Adrenal gland (tissue), 12 donors: ENCODE measurements around the gene TST. TPM values are rescaled to one million over a fixed set of nuclear protein-coding genes. Genes with fewer than 3 reads are reported as not detected.

Source experiments
- DNase-seq, 7 donors: peaks; one replicate each; pipeline ENCODE4 v3.0.0-alpha.2; 2019 to 2020
- H3K27ac ChIP-seq, 5 donors: fragments of 200-600 bp; sonication (generic) in 4 of 5; 1 replicate in 3 of 5; 2 replicates in 2 of 5; pipeline versions ENCODE4 v1.5.1 to v1.8.0; 2016 to 2020; ENCODE audit warnings: mild to moderate bottlenecking in 1 of 5
- H3K27me3 ChIP-seq: fragments of 200-600 bp; 2 replicates; pipeline ENCODE4 v1.8.0; 2021
- H3K36me3 ChIP-seq, 2 donors: fragments of 200-600 bp; replicated peaks in 1 of 2; 1 replicate in 1 of 2; 2 replicates in 1 of 2; pipeline versions ENCODE4 v1.5.1 to v1.8.0; 2018 to 2022
- H3K4me1 ChIP-seq, 2 donors: fragments of 200-600 bp; replicated peaks in 1 of 2; 1 replicate in 1 of 2; 2 replicates in 1 of 2; pipeline versions ENCODE4 v1.5.1 to v1.8.0; 2018 to 2021
- H3K4me3 ChIP-seq, 4 donors: fragments of 200-600 bp; sonication (generic) in 3 of 4; one replicate each; pipeline ENCODE4 v1.5.1; 2016 to 2018
- H3K9me3 ChIP-seq, 3 donors: fragments of 200-600 bp; sonication (generic) in 1 of 3; replicated peaks in 1 of 3; 1 replicate in 2 of 3; 2 replicates in 1 of 3; pipeline versions ENCODE4 v1.5.1 to v1.8.0; 2016 to 2021
- POLR2A ChIP-seq, 2 donors: fragments of 450-650 bp; IDR thresholded peaks; one replicate each; pipeline ENCODE4 v1.6.1; 2017; ENCODE audit warnings: antibody characterized with exemption in 2 of 2, mild to moderate bottlenecking in 2 of 2, moderate library complexity in 1 of 2
- WGBS, 4 donors: extraction: QIAGEN DNeasy Blood & Tissue Kit in 2 of 4; methylation state at CpG; one replicate each; pipeline versions ENCODE4 v1.1.5 to v1.1.7; 2013 to 2017; 5-methylcytosine and 5-hydroxymethylcytosine counted together
- intact Hi-C, 2 donors: fragments of 100-400 bp; cut with DNase I; formaldehyde crosslinking; loops; one replicate each; pipeline versions ENCODE4 v1.14.1 to v1.15.0; 2022 to 2023
- polyA plus RNA-seq, 3 donors: library from polyadenylated mRNA; stranded (reverse); fragments of 200-250 nt in 2 of 3; fragments of 350-450 nt in 1 of 3; fragmentation: Illumina TruSeq in 1 of 3; extraction: RNeasy Lipid Tissue Mini Kit (QIAGEN cat#74804) in 1 of 3; gene quantifications; one replicate each; pipeline ENCODE4 v1.2.3, GENCODE V29; 2013 to 2014
- total RNA-seq, 9 donors: library from RNA; depleted of rRNA in 4 of 9; stranded (reverse); fragments of >200 nt in 4 of 9; fragments of 120-200 nt in 1 of 9; fragmentation: NEBNext Ultra II Directional in 1 of 9; extraction: Animal tissue kit (Norgen Biotek cat#: 25700) in 1 of 9; gene quantifications; one replicate each; pipeline versions ENCODE4 v1.1.0 to v1.2.4, GENCODE V29; 2013 to 2023
- TF ChIP-seq, protein P1 (sequence below), 6 experiments: fragments of 450-650 bp in 4 of 6; fragments of 200-600 bp in 2 of 6; sonication (generic) in 1 of 6; IDR thresholded peaks; 1 replicate in 5 of 6; 2 replicates in 1 of 6; pipeline versions ENCODE4 v1.5.1 to v1.8.0; 2016 to 2021; ENCODE audit warnings: antibody characterized with exemption in 6 of 6, mild to moderate bottlenecking in 2 of 6, moderate library complexity in 1 of 6
- donor health status: healthy with polysubstance abuse.
- donor health status: Bipolar disorder and iron deficiency.
- donor health status: DM: yes; HTN: yes; CAD: no.
- donor health status: DM: no; HTN: no; CAD: no.
- donor health status: DM: no; HTN: no; CAD: no.
- donor health status: DM: yes; HTN: yes; CAD: no.

Gene TST
- total and polyA plus RNA-seq, 12 donors, result 49.7 to 484 (median 195) TPM

DNA sequence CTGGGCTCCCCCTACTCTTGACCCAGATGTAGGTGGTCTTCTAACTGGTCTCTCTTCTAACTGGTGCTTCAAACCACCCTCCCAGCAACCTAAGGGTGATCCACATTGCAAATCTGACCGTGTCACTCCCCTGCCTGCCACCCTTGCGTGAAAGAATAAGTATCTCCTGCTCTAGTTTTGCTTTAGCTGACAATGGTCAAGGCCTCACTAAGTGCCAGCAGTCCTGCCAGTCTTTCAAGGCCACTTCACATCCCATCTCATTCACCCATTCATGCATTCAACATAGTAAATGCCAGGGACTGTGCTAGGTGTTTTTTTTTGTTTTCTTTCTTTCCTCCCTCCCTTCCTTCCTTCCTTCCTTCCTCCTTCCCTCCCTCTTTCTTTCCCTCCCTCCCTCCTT, 30.0 kb upstream of the TST start:
- TF ChIP-seq POLR2A (IDR thresholded peaks at IDR 0.05), result no peak
- TF ChIP-seq, protein P1, sequence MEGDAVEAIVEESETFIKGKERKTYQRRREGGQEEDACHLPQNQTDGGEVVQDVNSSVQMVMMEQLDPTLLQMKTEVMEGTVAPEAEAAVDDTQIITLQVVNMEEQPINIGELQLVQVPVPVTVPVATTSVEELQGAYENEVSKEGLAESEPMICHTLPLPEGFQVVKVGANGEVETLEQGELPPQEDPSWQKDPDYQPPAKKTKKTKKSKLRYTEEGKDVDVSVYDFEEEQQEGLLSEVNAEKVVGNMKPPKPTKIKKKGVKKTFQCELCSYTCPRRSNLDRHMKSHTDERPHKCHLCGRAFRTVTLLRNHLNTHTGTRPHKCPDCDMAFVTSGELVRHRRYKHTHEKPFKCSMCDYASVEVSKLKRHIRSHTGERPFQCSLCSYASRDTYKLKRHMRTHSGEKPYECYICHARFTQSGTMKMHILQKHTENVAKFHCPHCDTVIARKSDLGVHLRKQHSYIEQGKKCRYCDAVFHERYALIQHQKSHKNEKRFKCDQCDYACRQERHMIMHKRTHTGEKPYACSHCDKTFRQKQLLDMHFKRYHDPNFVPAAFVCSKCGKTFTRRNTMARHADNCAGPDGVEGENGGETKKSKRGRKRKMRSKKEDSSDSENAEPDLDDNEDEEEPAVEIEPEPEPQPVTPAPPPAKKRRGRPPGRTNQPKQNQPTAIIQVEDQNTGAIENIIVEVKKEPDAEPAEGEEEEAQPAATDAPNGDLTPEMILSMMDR (IDR thresholded peaks at IDR 0.05), result no peak
- DNase-seq, result peak in 2 of 7 donors; percentile 51 to 54
- Histone ChIP-seq H3K9me3 (no peaks in the 10 kb centered on the region), H3K4me3 (no peak overlapping the region), H3K27me3 (no peaks in the 10 kb centered on the region), H3K4me1 (peaks cover 9 to 13% of the 10 kb centered on the region in 2 donors), H3K36me3 (no peaks in the 10 kb centered on the region), H3K27ac (peak overlapping the region in 1 of 5 donors; percentile 13)
- WGBS, 4 donors, result 29 to 59% (median 39%) methylated on average over 2 of the region's 2 CpGs
- intact Hi-C loops, result loop anchor here in 1 of 2 donors (10.0 kb wide), 1 partner anchor 174 kb away; no protein-coding TSS in a partner anchor

GRCh38 chr22:37048133-37048532, 28.9 kb upstream of the TST start:
- Histone ChIP-seq H3K27me3 (no peaks in the 10 kb centered on the region), H3K27ac (no peak overlapping the region), H3K9me3 (no peaks in the 10 kb centered on the region), H3K4me1 (peaks cover 9 to 12% of the 10 kb centered on the region in 2 donors), H3K36me3 (no peaks in the 10 kb centered on the region), H3K4me3 (no peak overlapping the region)
- TF ChIP-seq, protein P1 (IDR thresholded peaks at IDR 0.05), result no peak
- no peak for DNase-seq
- intact Hi-C loops, result loop anchor here in 1 of 2 donors (10.0 kb wide), 1 partner anchor 173 kb away; no protein-coding TSS in a partner anchor
- 81 to 90% (median 84%) methylated on average over 6 of the region's 6 CpGs for WGBS, 4 donors

GRCh38 chr22:37047006-37047405, 27.8 kb upstream of the TST start:
- Histone ChIP-seq H3K36me3 (no peaks in the 10 kb centered on the region), H3K4me3 (no peak overlapping the region), H3K4me1 (peaks cover 1 to 4% of the 10 kb centered on the region in 2 donors), H3K9me3 (no peaks in the 10 kb centered on the region), H3K27ac (no peak overlapping the region), H3K27me3 (no peaks in the 10 kb centered on the region)
- TF ChIP-seq, protein P1 (IDR thresholded peaks at IDR 0.05), result no peak
- TF ChIP-seq POLR2A (IDR thresholded peaks at IDR 0.05), result no peak
- WGBS, 4 donors, result 88 to 97% (median 93%) methylated on average over 6 to 7 of the region's 7 CpGs
- intact Hi-C loops, result loop anchor here in 1 of 2 donors (10.0 kb wide), 1 partner anchor 172 kb away; no protein-coding TSS in a partner anchor
- DNase-seq, result no peak

GRCh38 chr22:37046589-37046988, 27.3 kb upstream of the TST start:
- intact Hi-C loops, result loop anchor here in 1 of 2 donors (10.0 kb wide), 1 partner anchor 172 kb away; no protein-coding TSS in a partner anchor
- WGBS, 4 donors, result 93 to 95% (median 94%) methylated on average over 6 of the region's 6 CpGs
- H3K36me3 ChIP-seq, result no peaks in the 10 kb centered on the region

More at GRCh38 chr22:37046589-37046988, 27.3 kb upstream of the TST start:
- no peaks in the 10 kb centered on the region for H3K27me3 ChIP-seq
- no peak overlapping the region for H3K4me3 ChIP-seq
- H3K4me1 ChIP-seq, result no peaks in the 10 kb centered on the region
- no peak for DNase-seq
- TF ChIP-seq POLR2A (IDR thresholded peaks at IDR 0.05), result no peak
- TF ChIP-seq, protein P1 (IDR thresholded peaks at IDR 0.05), result no peak
- H3K27ac ChIP-seq, result no peak overlapping the region
- H3K9me3 ChIP-seq, result no peaks in the 10 kb centered on the region
